NCI-H748 treated with DMSO at 0.1 percent for 48 hours (cell line): ENCODE measurements around the gene PVALEF.

Source experiments
- DNase-seq: peaks from one replicate; lab custom pipeline; 2025; lab: John Stamatoyannopoulos, UW

The PVALEF gene

DNA sequence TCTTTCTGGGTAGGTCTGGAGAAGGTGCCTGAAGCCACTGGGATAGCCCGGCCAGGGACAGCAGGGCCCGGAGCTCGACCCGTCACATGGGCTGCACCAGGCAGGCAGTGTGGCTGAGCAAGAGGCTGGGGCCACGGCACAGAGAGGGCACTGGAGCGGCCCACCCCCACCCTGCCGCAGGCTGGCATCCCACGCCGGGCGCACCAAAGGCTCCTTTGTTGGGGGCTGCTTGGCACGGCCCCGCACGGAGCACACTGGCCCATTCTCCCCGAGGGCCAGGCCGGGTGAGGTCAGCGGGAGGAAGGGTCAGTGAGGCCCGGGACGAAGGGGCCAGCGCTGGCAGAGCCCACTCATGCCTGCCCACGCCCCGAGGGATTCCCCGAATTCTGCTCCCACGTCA is 36.5 kb upstream of the PVALEF start:
- DNase-seq = no peak

DNA sequence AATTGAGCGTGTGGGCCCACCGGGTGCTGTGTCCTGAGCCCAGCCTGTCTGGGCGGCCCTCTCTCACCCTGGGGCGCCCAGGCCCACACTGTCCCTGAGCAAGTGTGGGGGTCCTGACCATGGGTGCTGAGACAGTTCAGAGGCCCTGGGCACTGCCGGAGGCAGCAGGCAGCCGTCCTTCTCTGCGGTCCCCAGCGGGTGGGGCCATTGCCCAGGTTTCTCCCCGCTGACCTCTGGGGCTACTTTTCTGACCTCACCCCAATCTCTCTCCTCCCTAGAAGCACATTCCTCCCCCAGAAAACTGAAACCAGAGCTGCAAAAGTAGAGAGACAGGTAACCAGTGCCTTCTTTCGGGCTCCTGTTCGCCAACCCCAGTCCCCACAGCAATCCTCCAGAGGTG is 36.0 kb upstream of the PVALEF start:
- no peak for DNase-seq

DNA sequence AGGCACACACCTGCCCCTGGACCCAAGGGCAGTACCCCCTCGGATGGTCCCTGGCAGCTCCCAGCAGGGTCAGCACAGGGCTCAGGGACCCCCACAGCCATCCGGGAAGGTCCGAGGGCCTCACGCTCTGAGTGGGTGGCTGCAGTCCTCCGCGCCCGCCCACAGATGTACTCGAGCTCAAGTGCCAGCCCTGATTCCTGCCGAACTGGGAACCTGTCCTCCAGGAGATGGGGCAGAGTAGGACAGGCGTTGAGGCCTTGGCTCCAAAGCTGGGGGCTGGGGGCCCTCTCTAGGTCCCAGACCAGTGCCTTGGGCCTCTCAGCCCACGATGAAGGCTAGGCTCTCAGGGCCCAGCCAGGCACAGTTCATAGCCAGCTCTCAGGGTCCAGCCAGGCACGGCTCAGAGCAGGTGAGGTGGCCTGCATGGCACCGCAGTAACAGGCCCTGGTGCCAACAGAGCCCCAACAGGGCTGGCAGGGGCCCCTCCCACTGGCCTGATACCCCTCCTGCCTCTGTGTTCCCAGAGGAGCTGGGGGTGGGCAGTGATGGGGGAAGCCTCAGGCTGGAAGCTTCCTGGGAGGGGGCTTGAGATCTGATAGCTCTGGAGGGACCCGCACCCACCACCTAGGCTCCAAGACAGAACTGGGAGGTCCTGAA is 35.5 kb upstream of the PVALEF start:
- DNase-seq = no peak

DNA sequence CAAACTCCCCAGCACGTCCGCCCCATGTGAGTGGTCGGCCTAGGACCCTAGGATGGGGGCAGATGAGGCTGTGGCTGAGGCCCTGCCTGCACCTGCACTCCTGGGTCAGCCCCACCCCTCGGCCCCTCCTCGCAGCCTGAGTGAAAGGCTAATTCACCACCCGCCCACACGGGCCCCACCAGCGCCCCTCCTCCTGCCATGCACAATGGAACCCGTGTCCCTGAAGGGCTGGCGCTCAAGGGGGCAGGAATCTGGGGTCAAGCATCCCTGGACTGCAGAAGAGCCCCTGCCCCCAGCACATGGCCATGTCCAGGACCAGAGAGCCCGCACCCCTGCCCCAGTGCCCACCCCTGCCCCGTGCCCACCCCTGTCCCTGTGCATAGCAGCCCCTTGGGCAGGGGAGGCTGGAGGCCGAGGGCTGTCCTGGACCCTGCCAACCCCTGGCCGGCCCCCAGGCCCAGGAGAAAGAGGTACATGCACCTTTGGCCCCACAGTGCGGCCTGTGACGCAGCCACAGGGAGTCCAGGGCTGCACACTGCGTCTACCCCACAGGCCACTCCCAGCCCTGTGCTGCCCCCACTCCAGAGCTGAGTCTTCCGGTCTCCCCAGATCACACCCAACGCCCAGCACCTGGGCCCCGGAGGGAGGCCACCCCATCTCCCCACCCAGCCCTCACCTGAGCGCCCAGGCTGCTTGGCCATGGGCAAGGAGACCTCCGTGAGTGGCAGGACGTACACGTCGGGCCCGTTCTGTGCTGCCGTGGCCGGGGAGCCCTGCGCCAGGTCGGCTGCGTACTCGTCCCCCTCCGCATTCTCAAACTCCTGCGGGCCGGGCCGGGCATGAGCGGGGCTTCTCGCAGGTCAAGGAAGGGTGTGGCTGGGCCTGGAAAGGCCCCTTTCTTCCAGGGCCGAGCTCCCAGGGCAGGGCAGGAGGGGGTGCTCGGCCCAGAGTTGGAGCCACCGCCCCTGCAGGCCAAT is 34.6 kb upstream of the PVALEF start:
- DNase-seq = no peak

DNA sequence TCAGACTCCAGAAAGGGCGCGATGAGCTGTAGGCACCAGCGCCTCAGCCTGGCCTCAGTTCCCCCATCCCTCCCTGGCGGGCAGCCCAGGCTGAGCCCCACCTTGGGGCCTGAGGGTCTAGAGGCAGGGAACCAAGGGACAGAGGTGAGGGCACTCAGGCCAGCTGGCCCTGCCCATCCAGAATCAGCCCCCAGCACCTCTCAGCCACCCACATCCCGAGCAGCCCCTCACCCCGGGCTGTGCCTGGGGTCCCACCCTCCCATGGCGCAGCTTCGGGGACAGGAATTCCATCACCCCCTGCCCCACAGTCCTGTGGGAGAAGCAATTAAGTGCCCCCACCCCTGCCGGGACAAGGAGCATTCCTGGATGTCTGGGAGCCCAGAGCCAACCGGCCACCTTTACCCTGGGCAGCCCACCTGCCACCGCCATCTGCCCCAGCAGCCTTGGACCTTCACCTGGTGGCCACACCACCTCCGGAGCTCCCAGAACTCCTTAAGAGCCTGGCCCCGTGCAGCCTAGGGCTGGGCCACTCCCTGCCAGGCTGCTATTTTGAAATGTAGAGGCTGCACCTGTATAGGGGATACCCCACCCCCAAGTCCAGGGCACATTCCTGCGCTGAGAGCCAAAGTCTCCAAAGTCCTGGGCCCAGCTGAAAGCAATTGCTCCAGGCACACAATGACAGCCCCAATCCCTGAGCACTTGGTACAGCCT is 33.7 kb upstream of the PVALEF start:
- DNase-seq = no peak

DNA sequence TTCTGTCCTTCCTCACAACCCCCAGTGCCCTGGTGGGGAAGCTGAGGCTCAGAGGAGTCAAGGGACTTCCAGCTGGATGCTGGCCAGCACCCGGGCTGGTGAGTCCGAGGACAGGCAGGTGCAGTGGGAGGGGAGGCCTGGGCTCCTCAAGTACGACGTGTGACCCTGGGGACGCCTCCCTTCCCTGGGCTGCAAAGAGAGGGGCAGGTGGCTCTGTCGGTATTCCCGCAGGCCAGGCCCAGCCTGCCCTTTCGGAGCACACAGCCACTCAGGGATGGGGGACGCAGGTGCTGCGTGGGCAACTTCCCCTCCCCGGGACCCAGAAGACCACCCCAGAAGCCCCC is 33.1 kb upstream of the PVALEF start:
- no peak for DNase-seq

DNA sequence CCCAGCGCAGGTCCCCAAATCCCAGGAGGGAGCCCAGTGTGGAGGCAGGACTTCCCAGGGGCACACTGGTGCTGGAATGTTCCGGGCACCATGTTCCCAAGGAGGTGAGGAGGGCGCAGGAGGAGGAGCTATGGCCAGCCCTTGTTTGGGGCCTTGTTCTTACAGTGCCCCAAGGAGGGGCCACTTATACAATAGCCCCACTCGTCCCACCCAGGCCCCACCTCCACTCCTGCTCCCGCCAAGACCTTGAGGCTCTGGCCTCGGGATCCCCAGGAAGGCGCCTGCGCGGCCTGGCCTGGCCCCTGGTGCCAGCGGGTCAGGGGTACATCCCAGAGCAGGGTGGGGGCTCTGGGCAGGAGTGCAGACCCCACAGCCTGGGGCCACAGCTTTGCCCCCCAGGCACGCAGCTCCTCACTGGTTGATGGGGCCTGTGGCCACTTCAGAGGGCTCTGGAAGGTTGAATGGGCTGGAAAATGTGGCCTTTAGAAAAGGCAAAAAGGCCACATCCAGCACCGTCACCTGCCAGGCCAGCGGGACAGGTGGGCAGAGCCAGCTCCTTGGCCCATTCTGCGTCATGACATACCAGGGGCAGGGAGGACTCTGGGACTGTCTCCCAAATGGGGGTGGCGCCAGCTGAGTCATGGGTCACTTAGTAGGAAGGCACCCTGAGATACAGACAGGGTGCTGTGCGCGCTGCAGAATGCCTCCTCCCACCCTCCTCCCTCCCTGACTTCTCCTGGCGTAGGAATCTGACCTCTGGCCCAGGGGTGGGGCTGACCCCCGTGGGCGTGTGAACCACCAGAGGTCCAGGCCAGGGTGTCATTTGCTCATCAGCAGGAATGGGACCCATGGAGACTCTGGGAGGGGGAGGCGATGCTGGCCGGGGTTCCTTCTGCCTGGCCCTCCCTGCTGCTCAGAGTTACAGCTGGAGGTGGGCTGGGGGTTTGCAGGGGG is 32.3 kb upstream of the PVALEF start:
- no peak for DNase-seq

DNA sequence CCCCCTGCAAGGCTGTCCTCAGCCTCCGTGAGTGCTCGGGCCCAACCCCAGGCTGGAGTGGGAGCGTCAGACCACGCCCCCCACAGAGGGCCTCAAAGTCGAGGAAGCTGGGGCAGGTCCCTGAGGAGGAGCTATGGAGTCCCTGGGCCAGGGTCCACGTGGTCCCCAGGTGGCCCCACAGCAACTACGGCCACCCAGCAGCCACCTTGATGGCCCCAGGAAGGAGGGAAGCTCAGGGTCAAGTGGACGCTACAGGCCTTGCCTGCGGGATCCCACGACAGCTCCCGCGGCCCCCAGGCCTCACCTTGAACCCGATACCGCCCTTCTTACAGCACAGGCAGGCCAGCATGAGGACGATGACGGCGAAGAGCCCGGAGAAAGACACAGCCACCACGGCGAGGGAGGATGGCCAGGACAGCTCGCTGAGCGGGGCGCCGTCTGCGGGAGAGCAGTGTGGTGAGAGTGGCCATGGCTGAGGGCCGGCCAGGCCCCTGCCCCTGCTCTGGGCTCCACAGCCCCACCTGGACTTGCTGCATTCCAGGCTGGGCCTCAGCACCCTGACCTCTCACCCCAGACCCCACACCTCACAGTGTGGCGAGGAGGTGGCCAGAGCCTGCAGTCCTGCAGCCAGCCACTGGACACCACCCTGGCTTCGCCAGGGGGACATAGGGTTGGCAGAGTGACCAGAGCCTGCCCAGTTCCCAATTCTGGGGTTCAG is 31.1 kb upstream of the PVALEF start:
- DNase-seq = no peak

DNA sequence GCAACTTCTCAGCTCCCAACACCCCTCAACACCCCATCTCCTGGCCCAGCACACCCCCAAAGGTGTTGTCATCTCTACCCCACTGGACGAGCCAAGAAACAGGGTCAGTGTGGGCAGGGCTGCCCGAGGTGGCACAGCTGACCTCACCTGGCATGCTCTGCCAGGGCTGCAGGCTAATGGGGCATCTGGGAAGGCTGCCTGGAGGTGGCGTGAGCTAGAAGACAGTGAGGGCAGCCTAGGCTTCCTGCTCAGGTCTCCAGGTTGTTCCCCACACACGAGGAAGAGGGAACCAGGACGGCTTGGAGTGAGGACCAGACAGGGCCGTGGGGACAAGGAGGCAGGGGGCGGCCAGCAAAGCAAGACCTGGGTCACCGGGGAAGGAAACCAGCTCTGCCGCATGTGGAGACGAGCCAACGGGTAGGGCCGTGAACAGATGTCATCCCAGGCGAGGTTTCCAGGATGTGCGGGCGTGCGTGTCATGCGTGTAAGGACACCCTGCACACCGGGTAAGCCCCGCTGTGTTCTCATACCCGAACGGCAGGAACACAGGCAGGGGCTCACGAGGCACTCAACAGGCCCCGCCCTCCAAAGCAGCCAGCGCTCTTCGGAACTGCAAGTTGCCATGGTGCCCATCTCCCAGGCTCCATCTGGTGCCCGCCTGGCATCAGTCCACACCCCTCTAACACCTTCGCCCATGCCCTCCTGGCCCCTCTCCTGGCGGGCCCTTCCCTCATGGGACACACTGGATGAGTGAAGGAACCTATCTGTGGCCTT is 29.6 kb upstream of the PVALEF start:
- DNase-seq = no peak

DNA sequence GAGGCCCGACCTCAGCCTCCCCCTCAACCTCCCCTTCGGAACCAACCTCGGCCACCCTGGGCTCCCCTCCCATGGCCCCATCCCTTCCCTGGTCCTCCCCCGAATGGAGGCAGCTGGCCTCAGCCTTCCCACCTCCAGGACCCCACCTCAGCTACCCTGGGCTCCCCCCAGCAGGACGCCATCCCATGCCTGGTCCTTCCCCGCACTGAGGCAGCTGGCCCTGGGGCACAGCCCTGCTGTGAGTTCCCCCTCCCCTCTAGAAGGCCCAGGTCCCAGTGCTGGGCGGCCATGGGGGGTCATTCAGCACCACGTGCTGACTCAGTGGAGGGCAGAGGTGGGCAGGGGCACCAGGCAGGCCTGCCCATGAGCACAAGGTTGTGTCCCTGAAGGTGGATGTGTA is 28.9 kb upstream of the PVALEF start:
- no peak for DNase-seq

DNA sequence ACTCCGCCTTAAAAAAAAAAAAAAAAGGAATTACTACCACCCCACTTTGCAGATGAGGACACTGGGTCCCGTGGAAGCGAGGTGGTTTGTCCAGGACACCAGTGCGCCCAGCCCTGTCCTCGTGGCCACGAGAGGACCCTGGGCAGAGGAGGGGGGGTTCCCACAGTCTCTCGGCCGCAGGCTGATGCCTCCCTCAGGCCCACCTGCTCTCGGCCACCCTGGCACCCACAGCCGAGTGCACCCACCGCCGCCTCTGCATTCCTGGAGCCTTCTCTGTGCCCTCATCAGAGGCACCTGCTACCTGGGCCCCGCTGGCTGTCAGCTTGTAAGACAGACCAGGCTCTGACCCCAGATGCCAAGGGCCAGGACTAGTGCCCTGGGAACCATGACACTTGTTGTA is 28.1 kb upstream of the PVALEF start:
- DNase-seq = no peak

DNA sequence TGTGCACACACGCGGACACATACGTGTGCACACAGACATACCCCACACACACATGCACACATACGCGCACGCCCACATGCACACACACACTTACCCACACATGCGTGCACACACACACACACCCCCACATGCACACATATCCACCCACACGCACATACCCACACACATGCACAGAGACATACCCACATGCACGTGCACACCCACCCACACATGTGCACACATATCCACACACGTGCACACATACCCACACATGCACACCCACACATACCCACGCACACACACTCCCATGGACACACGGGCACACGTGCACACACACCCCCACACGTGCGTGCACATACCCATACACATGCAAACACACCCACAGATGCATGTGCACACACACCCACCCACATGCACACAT is 27.2 kb upstream of the PVALEF start:
- no peak for DNase-seq

DNA sequence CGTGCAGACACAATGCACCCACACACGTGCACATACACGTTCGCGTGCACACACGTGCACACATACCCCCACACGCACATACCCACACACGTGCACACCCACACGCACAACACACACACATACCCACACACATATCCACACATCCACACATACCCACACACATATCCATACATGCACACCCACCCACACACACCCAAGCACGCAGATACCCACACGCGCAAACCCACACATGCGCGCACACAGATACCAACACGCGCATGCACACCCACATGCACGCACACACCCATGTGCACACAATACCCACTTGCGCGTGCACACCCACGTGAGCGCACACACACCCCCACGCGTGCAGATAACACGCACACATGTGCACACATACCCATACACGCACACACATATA is 26.8 kb upstream of the PVALEF start:
- DNase-seq = no peak

DNA sequence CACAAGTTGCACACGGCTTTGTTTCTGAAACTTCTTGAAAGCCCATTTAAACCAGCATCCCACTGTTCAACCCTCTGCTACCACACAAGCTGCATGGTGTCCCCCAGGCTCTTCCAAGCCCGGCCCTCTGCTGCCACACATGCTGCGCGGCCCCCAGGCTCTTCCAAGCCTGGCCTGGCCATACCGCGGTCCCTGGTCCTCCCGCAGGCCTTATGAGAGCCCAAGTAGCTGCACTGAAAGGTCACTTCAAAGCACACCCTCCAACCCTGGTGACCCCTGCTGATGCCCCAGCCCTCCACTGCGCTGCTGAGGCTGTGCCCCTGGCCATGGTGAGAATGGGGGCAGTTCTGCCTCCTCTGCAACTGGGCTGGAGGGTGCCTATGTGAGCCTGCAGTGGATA is 25.9 kb upstream of the PVALEF start:
- no peak for DNase-seq

DNA sequence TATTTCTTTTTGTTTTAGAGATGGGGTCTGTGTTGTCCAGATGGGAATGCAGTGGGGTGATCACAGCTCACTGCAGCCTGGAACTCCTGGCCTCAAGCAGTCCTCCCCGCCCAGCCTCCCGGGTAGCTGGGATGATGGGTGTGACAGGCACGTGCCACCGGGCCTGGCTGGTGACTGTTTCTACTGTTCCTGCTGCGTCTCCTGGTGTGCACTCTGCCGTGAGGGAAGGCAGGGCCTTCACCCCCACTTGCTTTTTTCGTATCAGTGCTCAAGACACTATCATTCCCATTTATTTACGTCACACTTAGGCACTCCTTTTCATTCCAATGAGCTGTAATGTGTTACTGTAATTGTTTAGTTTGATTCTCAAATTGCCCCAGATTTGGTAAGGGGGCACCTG is 25.3 kb upstream of the PVALEF start:
- no peak for DNase-seq

DNA sequence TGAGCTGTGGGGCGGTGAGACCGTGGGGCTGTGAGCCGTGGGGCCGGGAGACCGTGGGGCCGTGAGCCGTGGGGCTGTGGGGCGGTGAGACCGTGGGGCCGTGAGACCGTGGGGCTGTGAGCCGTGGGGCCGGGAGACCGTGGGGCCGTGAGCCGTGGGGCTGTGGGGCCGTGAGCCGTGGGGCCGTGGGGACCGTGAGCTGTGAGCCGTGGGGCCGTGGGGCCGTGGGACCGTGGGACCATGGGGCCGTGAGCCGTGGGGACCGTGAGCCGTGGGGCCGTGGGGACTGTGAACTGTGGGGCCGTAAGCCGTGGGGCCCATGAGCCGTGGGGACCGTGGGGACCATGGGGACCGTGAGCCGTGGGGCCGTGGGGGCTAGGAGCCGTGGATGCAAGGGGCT is 24.6 kb upstream of the PVALEF start:
- DNase-seq = no peak

DNA sequence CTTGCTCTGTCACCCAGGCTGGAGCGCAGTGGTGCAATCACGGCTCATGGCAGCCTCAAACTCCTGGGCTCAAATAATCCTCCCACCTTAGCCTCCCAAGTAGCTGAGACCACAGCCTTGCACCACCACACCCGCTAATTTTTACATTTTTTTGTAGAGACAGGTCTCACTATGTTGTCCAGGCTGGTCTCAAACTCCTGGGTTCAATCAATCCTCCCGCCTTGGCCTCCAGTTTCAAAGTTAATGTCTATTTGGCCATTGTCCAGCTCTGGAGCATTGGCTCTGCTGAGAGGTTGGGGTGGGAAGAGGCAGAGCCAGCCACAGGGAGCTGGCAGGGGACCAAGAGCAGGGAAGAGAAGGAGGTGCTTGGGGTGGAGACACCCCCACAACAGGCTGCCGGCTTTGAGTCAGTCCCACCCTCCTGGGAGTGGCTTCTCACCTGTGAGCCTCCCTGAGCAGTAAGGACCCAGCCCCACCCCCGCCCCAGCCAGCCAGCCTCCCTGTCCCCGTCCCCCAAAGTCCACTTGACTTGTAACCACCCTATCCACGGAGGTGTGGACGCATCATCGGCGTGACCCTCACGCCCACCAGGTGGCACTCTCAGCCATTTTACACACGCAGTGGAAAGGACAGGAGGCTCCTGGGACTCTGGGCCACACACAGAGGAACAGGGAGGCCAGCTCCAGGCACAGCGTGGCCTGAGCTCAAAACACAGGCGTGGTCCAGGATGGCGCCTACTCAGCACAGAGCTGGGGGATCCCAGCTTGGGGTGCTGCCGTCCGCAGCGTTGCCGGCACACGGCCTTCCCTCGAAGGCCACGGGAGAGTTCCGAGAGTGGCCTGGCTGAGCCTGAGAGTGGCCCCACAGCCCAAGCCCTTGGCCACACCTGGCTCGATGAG is 22.8 kb upstream of the PVALEF start:
- DNase-seq = peak; percentile 11

DNA sequence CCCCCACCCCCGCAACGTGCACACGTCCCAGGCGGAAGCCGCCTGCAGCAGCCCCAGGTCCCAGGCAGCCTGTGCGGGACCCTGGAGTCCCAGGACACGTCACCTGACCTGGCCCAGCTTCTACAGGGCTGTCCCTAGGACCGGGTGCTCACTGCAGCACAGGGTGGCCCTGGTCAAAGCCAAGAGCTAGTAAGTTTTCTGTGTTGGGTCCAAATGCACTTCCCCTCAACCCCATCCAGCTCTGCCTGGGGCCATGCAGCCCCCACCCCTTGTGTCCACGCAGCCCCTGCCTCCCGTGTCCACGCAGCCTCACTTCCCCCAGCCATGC is 22.1 kb upstream of the PVALEF start:
- no peak for DNase-seq

DNA sequence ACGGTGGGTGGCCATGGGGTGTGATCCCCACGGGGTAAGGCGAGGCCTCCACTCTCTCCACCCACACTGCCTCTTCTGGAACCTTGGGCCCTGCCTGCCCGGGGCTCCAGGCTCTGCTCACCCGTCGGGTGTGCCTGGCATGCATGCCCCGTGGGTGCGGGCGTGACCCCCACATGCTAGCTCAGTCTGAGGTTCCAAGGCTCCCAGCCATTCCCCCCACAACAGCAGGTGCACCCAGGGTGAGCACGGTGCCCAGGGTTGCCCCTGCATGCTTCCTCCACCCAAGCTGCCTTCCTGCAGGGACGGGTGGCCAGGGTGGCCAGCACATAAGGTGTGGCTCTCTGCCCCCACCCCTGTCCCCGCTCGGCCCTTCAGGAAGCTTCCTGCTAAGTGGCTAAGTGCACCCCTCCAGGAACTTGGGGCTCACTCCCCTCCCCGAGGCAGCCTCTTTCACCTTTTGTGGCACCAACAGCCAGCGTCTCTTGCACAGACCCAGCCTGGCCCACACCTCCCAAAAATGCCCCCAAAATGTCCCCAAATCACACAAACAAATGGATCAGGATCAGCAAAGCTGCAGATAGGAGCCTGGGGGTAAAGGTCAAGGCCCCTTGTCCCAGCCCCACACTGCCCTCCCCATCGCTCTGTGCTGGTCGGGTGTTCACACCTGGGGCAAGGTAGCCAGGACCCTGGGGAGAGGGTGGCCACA is 21.4 kb upstream of the PVALEF start:
- DNase-seq = no peak
